Measurements from ENCODE around the gene NPRL2. TPM values are rescaled to one million over a fixed set of nuclear protein-coding genes. Genes with fewer than 3 reads are reported as not detected.
A peak's percentile ranks its signal among the peaks of the same experiment; 100 is the strongest.

The NPRL2 gene
- total and polyA plus RNA-seq, 2 donors (not counting 3 experiments of a cell fraction or from before 2014, with no cell fraction given) = 13.4 to 30.6 TPM

- no peak for TF ChIP-seq CTCF (IDR thresholded peaks at IDR 0.05; ENCODE audit: extremely low read depth in 1 of 2, insufficient read depth in 1 of 2, low read depth in 1 of 2, low read length in 2 of 2)
- peak; percentile 59 for TF ChIP-seq POLR2A (IDR thresholded peaks at IDR 0.05; ENCODE audit: low read depth, low read length)
- peak; percentile 12 for TF ChIP-seq POLR2AphosphoS5 (IDR thresholded peaks at IDR 0.05; ENCODE audit: insufficient read depth, low read depth, low read length)
- Histone ChIP-seq H3K79me2 (ENCODE audit: control insufficient read depth, insufficient read depth, low read length) (peaks cover 49% of the 10 kb centered on the region), H3K9ac (replicated peaks; ENCODE audit: extremely low read depth, insufficient read depth, low read length) (peak overlapping the region; percentile 88), H3K27me3 (ENCODE audit: control insufficient read depth in 2 of 2, insufficient read depth in 2 of 2, low read length in 2 of 2) (no peaks in the 10 kb centered on the region), H4K20me1 (replicated peaks; ENCODE audit: control insufficient read depth, extremely low read depth, insufficient read depth, low read length) (no peaks in the 10 kb centered on the region), H3K9me1 (replicated peaks; ENCODE audit: control insufficient read depth, extremely low read depth, insufficient read depth, low read length) (no peaks in the 10 kb centered on the region), H3K4me1 (ENCODE audit: control insufficient read depth, extremely low read depth, insufficient read depth, low read length) (peaks cover 60% of the 10 kb centered on the region), H3K27ac (ENCODE audit: insufficient read depth, low read depth, low read length) (peak overlapping the region; percentile 99), H3K4me3 (replicated peaks in 1 of 3; ENCODE audit: insufficient read depth in 1 of 3, low read depth in 1 of 3, low read length in 3 of 3) (peak overlapping the region; percentile 31 to 89 (median 62)), H3K4me2 (ENCODE audit: insufficient read depth, low read length) (peak overlapping the region; percentile 75), H3K9me3 (replicated peaks; ENCODE audit: control insufficient read depth, insufficient read depth, low read length) (no peaks in the 10 kb centered on the region), H3K36me3 (ENCODE audit: control insufficient read depth in 2 of 2, extremely low read depth in 1 of 2, insufficient read depth in 2 of 2, low read length in 2 of 2) (peaks cover 10 to 36% of the 10 kb centered on the region in 2 experiments), H2AFZ (ENCODE audit: low read depth, low read length) (no peak overlapping the region)
- dilution Hi-C loops (cut with MboI; ENCODE audit: extremely low pct_ligation_motif_present, low sequenced_read_pairs) = no loop called here
- FAIRE-seq (no peak), DNase-seq (ENCODE audit: low read depth, low spot score) (no peak)
- intact Hi-C loops (cut with micrococcal nuclease) = loop anchor here (1.0 to 2.0 kb wide), 2 partner anchors 30 to 155 kb away; partner anchors contain the start of gene IFRD2
- POLR2A ChIA-PET = interaction anchor here (5.1 kb wide), 1 partner anchor 14 kb away, joined by 38 read pairs; no protein-coding TSS in a partner anchor
- TSS peak; percentile 69 for BruUV-seq (replicated peaks)
- CTCF ChIA-PET = interaction anchor here (1.0 to 4.3 kb wide), 4 partner anchors 14 to 220 kb away, joined by 4 to 66 read pairs (median 23); partner anchors contain the start of genes HYAL3 and NAA80
Measured at GRCh38 chr3:50322115-50322385, 28.5 kb downstream of the NPRL2 start.

- Histone ChIP-seq H3K27ac (ENCODE audit: insufficient read depth, low read depth, low read length) (peak overlapping the region; percentile 99), H3K9me3 (replicated peaks; ENCODE audit: control insufficient read depth, insufficient read depth, low read length) (no peaks in the 10 kb centered on the region), H3K9ac (replicated peaks; ENCODE audit: extremely low read depth, insufficient read depth, low read length) (peak overlapping the region; percentile 89), H3K9me1 (replicated peaks; ENCODE audit: control insufficient read depth, extremely low read depth, insufficient read depth, low read length) (no peaks in the 10 kb centered on the region), H3K79me2 (ENCODE audit: control insufficient read depth, insufficient read depth, low read length) (peaks cover 49% of the 10 kb centered on the region), H3K36me3 (ENCODE audit: control insufficient read depth in 2 of 2, extremely low read depth in 1 of 2, insufficient read depth in 2 of 2, low read length in 2 of 2) (peaks cover 11 to 40% of the 10 kb centered on the region in 2 experiments), H3K4me2 (ENCODE audit: insufficient read depth, low read length) (peak overlapping the region; percentile 75), H3K4me1 (ENCODE audit: control insufficient read depth, extremely low read depth, insufficient read depth, low read length) (peaks cover 63% of the 10 kb centered on the region), H3K4me3 (replicated peaks in 1 of 3; ENCODE audit: insufficient read depth in 1 of 3, low read depth in 1 of 3, low read length in 3 of 3) (peak overlapping the region; percentile 65 to 89 (median 89)), H2AFZ (ENCODE audit: low read depth, low read length) (no peak overlapping the region), H4K20me1 (replicated peaks; ENCODE audit: control insufficient read depth, extremely low read depth, insufficient read depth, low read length) (no peaks in the 10 kb centered on the region), H3K27me3 (ENCODE audit: control insufficient read depth in 2 of 2, insufficient read depth in 2 of 2, low read length in 2 of 2) (no peaks in the 10 kb centered on the region)
- CTCF ChIA-PET = interaction anchor here (0.5 to 4.3 kb wide), 14 partner anchors 13 to 1360 kb away, joined by 3 to 36 read pairs (median 3); partner anchors contain the start of genes CYB561D2, HYAL3, NAA80 and NPRL2
- TF ChIP-seq POLR2AphosphoS5 (IDR thresholded peaks at IDR 0.05; ENCODE audit: insufficient read depth, low read depth, low read length) (peak; percentile 81), CTCF (IDR thresholded peaks at IDR 0.05; ENCODE audit: extremely low read depth in 1 of 2, insufficient read depth in 1 of 2, low read depth in 1 of 2, low read length in 2 of 2) (peak; percentile 41 to 82), EZH2 (IDR thresholded peaks at IDR 0.05; ENCODE audit: borderline replicate concordance, low read depth, low read length, severe bottlenecking) (no peak)
- FAIRE-seq = peak; percentile 97
- dilution Hi-C loops (cut with MboI; ENCODE audit: extremely low pct_ligation_motif_present, low sequenced_read_pairs) (no loop called here), intact Hi-C loops (cut with micrococcal nuclease) (loop anchor here (1.0 to 2.0 kb wide), 2 partner anchors 29 to 155 kb away; partner anchors contain the start of gene IFRD2)
- POLR2A ChIA-PET = interaction anchor here (0.6 to 5.1 kb wide), 2 partner anchors 14 to 63 kb away, joined by 3 to 38 read pairs; no protein-coding TSS in a partner anchor
- DNase-seq (ENCODE audit: low read depth, low spot score) = peak; percentile 91
- no TSS peak for BruUV-seq (replicated peaks)
Measured at GRCh38 chr3:50321336-50322114, 29.1 kb downstream of the NPRL2 start.
